PFSK-1 (cell line): ENCODE data around the gene RTEL1.

ENCODE experiments used
- FOXP2 ChIP-seq: optimal IDR thresholded peaks from 2 replicates; pipeline ENCODE3; 2011; ENCODE audit warnings: borderline replicate concordance, control low read depth, inconsistent platforms; ENCODE audit not compliant: insufficient read depth; ENCODE audit errors: extremely low read length, extremely low read depth
- POLR2AphosphoS5 ChIP-seq: IDR thresholded peaks from 2 replicates; pipeline ENCODE4 v1.6.1; 2012; ENCODE audit warnings: low read depth, mild to moderate bottlenecking, control low read depth, low read length, moderate library complexity
- SIN3A ChIP-seq: IDR thresholded peaks from 2 replicates; pipeline ENCODE4 v1.6.1; 2012; ENCODE audit warnings: mild to moderate bottlenecking, low read length, moderate library complexity, borderline replicate concordance; ENCODE audit not compliant: insufficient read depth
- TAF1 ChIP-seq: IDR thresholded peaks from 2 replicates; pipeline ENCODE4 v1.6.1; 2012; ENCODE audit warnings: low read length, control low read depth, borderline replicate concordance; ENCODE audit not compliant: insufficient read depth
- TF ChIP-seq, protein P1 (sequence below), 2 experiments: IDR thresholded peaks; 2 replicates each; pipeline versions ENCODE4 v1.6.1 to v1.8.0; 2011 to 2012; ENCODE audit warnings: low read depth in 2 of 2, low read length in 2 of 2, control low read depth in 1 of 2, inconsistent platforms in 1 of 2, mild to moderate bottlenecking in 1 of 2, moderate library complexity in 1 of 2; ENCODE audit not compliant: insufficient read depth in 1 of 2

Gene RTEL1

GRCh38 chr20:63743210-63743970, 85.3 kb downstream of the RTEL1 start:
- no peak for TF ChIP-seq SIN3A
- TF ChIP-seq, protein P1, sequence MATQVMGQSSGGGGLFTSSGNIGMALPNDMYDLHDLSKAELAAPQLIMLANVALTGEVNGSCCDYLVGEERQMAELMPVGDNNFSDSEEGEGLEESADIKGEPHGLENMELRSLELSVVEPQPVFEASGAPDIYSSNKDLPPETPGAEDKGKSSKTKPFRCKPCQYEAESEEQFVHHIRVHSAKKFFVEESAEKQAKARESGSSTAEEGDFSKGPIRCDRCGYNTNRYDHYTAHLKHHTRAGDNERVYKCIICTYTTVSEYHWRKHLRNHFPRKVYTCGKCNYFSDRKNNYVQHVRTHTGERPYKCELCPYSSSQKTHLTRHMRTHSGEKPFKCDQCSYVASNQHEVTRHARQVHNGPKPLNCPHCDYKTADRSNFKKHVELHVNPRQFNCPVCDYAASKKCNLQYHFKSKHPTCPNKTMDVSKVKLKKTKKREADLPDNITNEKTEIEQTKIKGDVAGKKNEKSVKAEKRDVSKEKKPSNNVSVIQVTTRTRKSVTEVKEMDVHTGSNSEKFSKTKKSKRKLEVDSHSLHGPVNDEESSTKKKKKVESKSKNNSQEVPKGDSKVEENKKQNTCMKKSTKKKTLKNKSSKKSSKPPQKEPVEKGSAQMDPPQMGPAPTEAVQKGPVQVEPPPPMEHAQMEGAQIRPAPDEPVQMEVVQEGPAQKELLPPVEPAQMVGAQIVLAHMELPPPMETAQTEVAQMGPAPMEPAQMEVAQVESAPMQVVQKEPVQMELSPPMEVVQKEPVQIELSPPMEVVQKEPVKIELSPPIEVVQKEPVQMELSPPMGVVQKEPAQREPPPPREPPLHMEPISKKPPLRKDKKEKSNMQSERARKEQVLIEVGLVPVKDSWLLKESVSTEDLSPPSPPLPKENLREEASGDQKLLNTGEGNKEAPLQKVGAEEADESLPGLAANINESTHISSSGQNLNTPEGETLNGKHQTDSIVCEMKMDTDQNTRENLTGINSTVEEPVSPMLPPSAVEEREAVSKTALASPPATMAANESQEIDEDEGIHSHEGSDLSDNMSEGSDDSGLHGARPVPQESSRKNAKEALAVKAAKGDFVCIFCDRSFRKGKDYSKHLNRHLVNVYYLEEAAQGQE (IDR thresholded peaks at IDR 0.05; ENCODE audit: insufficient read depth in 1 of 2, low read depth in 2 of 2, low read length in 2 of 2), result no peak
- TF ChIP-seq POLR2AphosphoS5, result no peak
- TF ChIP-seq FOXP2, result no peak
- TF ChIP-seq TAF1, result no peak

GRCh38 chr20:63744158-63744557, 86.0 kb downstream of the RTEL1 start:
- TF ChIP-seq, protein P1 (IDR thresholded peaks at IDR 0.05; ENCODE audit: insufficient read depth in 1 of 2, low read depth in 2 of 2, low read length in 2 of 2), result no peak
- TF ChIP-seq FOXP2, result no peak
- no peak for TF ChIP-seq POLR2AphosphoS5
- TF ChIP-seq SIN3A, result no peak
- TF ChIP-seq TAF1, result no peak

DNA sequence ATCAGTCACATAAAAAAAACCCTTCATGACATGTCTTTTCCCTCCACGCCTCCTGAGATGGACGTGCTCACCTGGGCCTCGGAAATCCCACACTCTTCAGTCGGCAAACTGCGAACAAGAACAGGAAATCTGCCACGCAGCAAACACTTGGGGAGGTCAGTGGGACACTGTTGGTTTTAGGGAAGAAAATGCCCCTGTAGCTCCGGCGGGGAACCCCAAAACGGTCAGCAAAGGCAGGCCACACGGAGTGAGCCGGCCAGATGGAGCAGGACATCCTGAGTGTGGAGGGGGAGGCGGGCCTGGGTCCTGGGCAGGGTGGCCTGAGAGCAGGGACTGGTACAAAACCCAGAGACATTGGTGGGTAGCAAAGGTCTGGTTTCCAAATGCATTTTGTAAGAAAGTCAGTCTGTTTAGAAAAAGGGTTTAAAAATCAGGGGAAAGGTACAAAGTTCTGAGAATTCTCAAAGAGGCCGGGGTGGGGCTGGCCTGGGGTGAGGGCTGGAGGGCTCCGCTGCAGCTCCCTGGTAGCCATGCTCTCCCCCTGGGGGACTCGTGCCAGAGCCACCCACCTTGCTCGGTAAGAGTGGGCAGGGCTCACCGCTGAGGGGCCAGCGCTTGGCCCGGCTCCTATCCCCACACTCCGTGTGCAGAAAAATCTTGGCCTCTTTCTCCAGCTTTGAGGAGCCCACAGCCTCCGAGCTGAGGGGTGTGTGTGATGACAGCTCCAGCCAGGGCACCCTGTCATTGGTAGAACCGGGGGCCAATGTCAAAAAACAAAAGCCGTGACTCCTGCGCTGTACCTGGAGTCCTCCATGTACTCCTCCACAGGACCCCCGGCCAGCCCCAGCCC, 86.7 kb downstream of the RTEL1 start:
- TF ChIP-seq FOXP2, result no peak
- peak; percentile 47 for TF ChIP-seq POLR2AphosphoS5

GRCh38 chr20:63745424-63745805, 87.3 kb downstream of the RTEL1 start:
- no peak for TF ChIP-seq POLR2AphosphoS5
- TF ChIP-seq, protein P1 (IDR thresholded peaks at IDR 0.05; ENCODE audit: insufficient read depth in 1 of 2, low read depth in 2 of 2, low read length in 2 of 2), result no peak
- no peak for TF ChIP-seq SIN3A
- TF ChIP-seq TAF1, result no peak
